SK-N-SH (cell line): Measurements from ENCODE around the gene CLSTN2.

Experiments
- CTCF ChIP-seq: fragments of 200-600 bp; sonication (generic); IDR thresholded peaks from 2 replicates; pipeline ENCODE4 v1.6.1; 2017; ENCODE audit warnings: antibody characterized with exemption, mild to moderate bottlenecking, moderate library complexity
- MAX ChIP-seq: IDR thresholded peaks from 2 replicates; pipeline ENCODE4 v1.4.0; 2012; ENCODE audit warnings: low read depth
- REST ChIP-seq: IDR thresholded peaks from 2 replicates; pipeline ENCODE4 v1.6.1; 2012; ENCODE audit warnings: mild to moderate bottlenecking, low read depth, low read length, moderate library complexity

- TF ChIP-seq MAX (no peak), CTCF (no peak), REST (no peak)
Measured at GRCh38 chr3:140467796-140468315, 532.9 kb downstream of the CLSTN2 start.
